ENCODE results near the gene SLC27A3.

DNA sequence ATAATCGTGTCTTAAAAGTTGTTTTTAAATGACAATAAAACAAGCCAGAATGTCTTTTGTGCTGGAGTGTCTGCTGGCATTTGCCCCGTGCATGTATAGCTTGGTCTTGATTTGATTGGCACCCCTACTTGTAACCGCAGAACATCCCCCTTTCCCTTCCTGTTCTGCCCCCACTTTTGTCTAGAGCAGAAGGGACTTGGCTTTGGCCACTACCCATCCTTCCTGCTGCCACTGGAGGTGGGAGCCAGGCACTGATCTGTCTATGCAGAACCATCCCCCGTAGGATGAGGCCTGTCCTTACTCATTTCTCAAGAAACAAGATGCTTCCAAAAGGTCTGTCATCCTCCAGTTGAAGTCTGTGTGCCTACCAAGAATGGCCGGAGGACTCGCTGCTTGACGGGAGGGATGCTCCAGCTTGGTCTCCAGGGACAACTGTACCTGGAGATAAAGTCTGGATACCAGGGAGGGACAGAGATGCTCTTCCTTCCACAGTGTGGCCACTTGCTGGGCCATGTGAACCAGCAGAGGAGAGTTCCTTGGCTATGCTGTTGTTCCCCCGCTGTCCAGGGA, 1.1 kb upstream of the SLC27A3 start:
- TF ChIP-seq CHD1 (IDR thresholded peaks at IDR 0.05; ENCODE audit: low read depth, low read length) (no peak), RAD21 (IDR thresholded peaks at IDR 0.05; ENCODE audit: insufficient read depth, low read depth, low read length) (no peak), RBBP5 (conservative IDR thresholded peaks at IDR 0.05) (no peak)

Data from GM12878 (cell line).